SJSA1 (cell line): ENCODE results near the gene CCNF. TPM values are rescaled to one million over a fixed set of nuclear protein-coding genes. Genes with fewer than 3 reads are reported as not detected.
"Not testable (repeated sequence)": the region's sequence is repeated elsewhere in the genome, so short reads cannot be mapped to it uniquely, and the experiment has no call there.

Source experiments
- DNase-seq, 2 experiments: peaks; one replicate each; pipeline ENCODE4 v3.0.0-alpha.2; 2015 to 2020; ENCODE audit warnings: low spot score in 2 of 2, low read depth in 1 of 2
- H3K27ac ChIP-seq: fragments of 250-450 bp; sonication (Bioruptor Pico); 2 replicates; pipeline ENCODE4 v1.5.1; 2020; ENCODE audit warnings: mild to moderate bottlenecking, moderate library complexity
- H3K27me3 ChIP-seq: fragments of 250-450 bp; sonication (Bioruptor Pico); replicated peaks from 2 replicates; pipeline ENCODE4 v1.5.1; 2020; ENCODE audit warnings: mild to moderate bottlenecking, moderate library complexity
- H3K36me3 ChIP-seq: fragments of 250-450 bp; sonication (Bioruptor Pico); 2 replicates; pipeline ENCODE4 v1.5.1; 2020; ENCODE audit warnings: mild to moderate bottlenecking
- H3K4me1 ChIP-seq: fragments of 250-450 bp; sonication (Bioruptor Pico); replicated peaks from 2 replicates; pipeline ENCODE4 v1.6.1; 2021; ENCODE audit warnings: mild to moderate bottlenecking
- H3K4me3 ChIP-seq: fragments of 250-450 bp; sonication (Bioruptor Pico); 2 replicates; pipeline ENCODE4 v1.5.1; 2020; ENCODE audit warnings: mild to moderate bottlenecking
- H3K9me3 ChIP-seq: fragments of 250-450 bp; sonication (Bioruptor Pico); replicated peaks from 2 replicates; pipeline ENCODE4 v1.5.1; 2020; ENCODE audit warnings: mild to moderate bottlenecking
- total RNA-seq: library from RNA; depleted of rRNA; stranded (reverse); fragments of >200 nt; shearing (Covaris generic); gene quantifications from 2 replicates; pipeline ENCODE4 v1.2.3, GENCODE V29; 2014; rRNA removed

Gene CCNF, protein sequence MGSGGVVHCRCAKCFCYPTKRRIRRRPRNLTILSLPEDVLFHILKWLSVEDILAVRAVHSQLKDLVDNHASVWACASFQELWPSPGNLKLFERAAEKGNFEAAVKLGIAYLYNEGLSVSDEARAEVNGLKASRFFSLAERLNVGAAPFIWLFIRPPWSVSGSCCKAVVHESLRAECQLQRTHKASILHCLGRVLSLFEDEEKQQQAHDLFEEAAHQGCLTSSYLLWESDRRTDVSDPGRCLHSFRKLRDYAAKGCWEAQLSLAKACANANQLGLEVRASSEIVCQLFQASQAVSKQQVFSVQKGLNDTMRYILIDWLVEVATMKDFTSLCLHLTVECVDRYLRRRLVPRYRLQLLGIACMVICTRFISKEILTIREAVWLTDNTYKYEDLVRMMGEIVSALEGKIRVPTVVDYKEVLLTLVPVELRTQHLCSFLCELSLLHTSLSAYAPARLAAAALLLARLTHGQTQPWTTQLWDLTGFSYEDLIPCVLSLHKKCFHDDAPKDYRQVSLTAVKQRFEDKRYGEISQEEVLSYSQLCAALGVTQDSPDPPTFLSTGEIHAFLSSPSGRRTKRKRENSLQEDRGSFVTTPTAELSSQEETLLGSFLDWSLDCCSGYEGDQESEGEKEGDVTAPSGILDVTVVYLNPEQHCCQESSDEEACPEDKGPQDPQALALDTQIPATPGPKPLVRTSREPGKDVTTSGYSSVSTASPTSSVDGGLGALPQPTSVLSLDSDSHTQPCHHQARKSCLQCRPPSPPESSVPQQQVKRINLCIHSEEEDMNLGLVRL
- 43.4 and 48.2 TPM in 2 replicates for total RNA-seq

DNA sequence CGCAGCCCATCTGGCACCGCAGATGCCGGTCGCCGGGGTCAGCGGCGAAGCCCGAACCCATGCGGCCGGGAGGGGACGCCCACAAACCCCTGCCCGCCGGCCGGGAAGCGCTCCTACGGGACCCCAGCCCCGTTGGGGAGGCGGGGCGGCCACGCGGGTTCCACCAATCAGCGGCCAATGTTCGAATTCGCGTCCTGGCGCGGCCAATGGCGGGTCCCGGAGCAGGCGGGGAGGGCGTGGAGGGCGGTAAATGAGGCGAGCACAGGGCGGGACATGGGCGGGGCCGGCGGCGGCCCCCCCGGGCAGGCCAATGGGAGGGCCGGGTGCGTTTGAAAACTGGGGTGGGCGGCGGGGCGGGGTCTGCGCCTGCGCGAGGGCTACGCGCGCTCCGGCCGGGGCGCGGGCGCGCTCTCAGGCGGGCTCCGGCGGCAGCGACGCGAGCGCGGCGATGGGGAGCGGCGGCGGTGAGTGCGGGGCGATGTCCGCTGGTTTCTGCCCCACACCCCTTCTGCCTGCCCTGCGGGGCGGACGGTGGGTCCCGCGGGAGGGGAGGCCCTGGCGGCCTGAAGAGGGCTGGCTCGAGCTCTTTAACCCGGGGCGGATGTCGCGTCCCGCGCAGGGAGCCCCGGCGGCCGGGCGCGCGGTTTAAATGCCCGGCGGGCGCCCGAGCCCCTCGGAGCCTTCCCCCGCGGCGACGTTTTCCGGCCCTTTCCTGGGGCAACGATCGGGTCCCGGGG lies at the start of gene CCNF:
TSS of gene CCNF (plus strand) at position 414 of the 737 bp plus-strand sequence. CDS start at position 449, 35 bp downstream.
- Histone ChIP-seq H3K9me3 (no peaks in the 10 kb centered on the region), H3K36me3 (peaks cover 48% of the 10 kb centered on the region), H3K4me3 (peak within 1 kb of the TSS; percentile 98), H3K27ac (peak within 1 kb of the TSS; percentile 85), H3K27me3 (no peaks in the 10 kb centered on the region), H3K4me1 (peaks cover 20% of the 10 kb centered on the region)
- DNase-seq, result peak; percentile 95 to 98

DNA sequence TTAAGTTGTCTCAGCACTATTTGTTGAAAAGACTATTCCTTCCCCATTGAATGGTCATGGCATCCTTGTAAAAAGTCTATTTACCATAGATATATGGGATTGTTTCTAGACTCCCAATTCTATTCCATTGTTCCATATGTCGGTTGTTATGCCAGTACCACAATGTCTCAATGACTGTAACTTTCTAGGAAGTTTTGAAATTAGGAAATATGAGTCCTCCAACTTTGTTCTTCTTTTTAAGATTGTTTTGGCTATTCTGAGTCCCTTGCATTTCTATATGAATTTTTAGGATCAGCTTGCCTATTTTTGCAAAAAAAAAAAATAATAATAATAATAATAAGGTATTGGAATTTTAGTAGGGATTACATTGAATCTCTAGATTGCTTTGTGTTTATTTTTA lies 45.7 kb upstream of the CCNF start:
- no peak for DNase-seq
- Histone ChIP-seq H3K36me3 (no peaks in the 10 kb centered on the region), H3K27ac (no peak overlapping the region), H3K4me3 (no peak overlapping the region), H3K4me1 (no peaks in the 10 kb centered on the region), H3K9me3 (peaks cover under 1% of the 10 kb centered on the region), H3K27me3 (peaks cover 17% of the 10 kb centered on the region)

DNA sequence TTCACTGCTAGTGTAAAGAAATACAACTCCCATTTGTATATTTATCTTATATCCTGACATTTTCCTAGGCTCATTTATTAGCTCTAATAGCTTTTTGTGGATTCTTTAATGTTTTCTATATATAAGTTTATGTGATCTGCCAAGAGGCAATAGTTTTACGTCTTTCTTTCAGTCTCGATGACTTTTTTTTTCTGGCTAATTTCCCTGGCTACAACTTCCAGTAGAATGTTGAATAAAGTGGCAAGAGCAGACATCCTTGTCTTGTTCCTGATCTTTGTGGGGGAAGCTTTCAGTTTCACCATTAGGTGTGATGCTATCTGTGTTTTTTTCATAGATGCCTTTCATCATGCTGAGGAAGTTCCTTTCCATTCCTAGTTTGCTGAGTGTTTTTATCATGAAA lies 44.8 kb upstream of the CCNF start:
- DNase-seq, result no peak
- no peaks in the 10 kb centered on the region for H3K36me3 ChIP-seq
- no peak overlapping the region for H3K4me3 ChIP-seq
- no peaks in the 10 kb centered on the region for H3K4me1 ChIP-seq
- no peak overlapping the region for H3K27ac ChIP-seq
- peaks cover 9% of the 10 kb centered on the region; the same call in 1 of the 2 replicates for H3K27me3 ChIP-seq
- peaks cover 9% of the 10 kb centered on the region for H3K9me3 ChIP-seq

DNA sequence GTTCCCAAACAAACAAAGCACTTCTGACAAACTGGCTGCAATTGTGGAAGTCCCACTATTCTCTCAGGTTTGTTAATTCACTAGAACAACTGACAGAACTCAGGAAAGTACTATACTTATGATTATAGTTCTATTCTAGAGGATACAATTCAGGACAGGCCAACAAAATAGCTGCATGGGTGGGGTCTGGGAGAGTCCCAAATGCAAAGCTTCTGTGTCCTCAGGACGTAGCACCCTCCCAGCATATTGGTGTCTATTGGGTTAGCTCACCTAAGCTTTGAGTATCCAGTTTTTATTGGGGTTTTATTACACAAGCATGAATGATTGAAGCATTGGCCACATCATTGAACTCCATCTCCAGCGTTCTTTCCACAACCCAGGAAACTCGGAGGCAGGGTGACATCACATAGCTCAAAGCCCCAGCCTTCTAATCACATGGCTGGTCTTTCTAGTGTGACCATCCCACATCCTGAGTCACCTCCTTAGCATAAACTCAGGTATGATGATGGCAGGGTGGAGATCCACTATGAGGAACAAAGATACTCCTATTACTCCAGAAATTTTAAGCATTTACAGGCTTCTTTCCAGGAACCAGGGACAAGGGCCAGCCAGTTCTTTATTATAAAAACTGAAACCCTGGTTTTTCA lies 43.9 kb upstream of the CCNF start:
- no peak overlapping the region for H3K4me3 ChIP-seq
- peaks cover 9% of the 10 kb centered on the region for H3K9me3 ChIP-seq
- no peak for DNase-seq
- H3K36me3 ChIP-seq, result no peaks in the 10 kb centered on the region
- no peaks in the 10 kb centered on the region for H3K4me1 ChIP-seq
- H3K27me3 ChIP-seq, result peaks cover 9% of the 10 kb centered on the region; the same call in 1 of the 2 replicates
- H3K27ac ChIP-seq, result no peak overlapping the region

DNA sequence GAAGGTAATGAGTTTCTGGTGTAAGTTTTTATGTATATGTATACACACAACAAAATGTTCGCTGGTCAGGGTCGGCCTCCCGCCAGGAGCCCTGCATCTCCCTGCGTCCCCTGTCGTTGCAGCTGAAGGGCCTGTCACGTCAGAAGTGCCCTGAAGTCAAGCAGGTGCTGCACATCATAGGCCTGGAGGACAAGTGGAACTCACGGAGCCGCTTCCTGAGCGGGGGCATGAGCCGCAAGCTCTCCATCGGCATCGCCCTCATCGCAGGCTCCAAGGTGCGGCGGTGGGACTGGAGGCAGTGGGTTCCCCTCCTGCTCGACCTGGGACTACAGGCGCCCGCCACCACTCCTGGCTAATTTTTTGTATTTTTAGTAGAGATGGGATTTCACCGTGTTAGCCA lies 43.3 kb upstream of the CCNF start:
- not testable (repeated sequence) for H3K36me3 ChIP-seq, H3K27me3 ChIP-seq

DNA sequence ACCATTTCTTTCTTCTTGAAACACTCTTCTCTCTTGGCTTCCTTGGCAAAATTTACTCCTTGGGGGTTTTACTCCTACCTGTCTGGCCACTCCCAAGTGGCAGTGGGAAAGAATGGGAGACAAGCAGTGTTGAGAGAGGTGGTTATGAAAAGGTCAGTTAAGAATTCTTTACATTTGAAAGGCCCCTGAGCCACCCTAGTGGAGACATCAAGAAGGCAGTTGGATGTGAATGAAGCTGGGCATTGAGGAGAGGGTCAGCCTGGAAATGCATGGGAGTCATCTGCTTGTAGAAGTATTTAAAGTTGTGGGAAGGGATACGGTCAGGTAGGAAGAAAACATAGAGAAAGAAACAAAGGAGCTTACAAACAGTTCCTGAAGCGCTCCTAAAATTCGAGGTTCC lies 42.3 kb upstream of the CCNF start:
- Histone ChIP-seq H3K4me3 (no peak overlapping the region), H3K36me3 (no peaks in the 10 kb centered on the region), H3K27ac (no peak overlapping the region), H3K27me3 (peaks cover 9% of the 10 kb centered on the region; the same call in 1 of the 2 replicates), H3K4me1 (no peaks in the 10 kb centered on the region), H3K9me3 (peaks cover 9% of the 10 kb centered on the region)
- DNase-seq, result no peak

More for the DNA sequence above, 43.3 kb upstream of the CCNF start:
- H3K4me1 ChIP-seq, H3K27ac ChIP-seq, DNase-seq, H3K9me3 ChIP-seq, H3K4me3 ChIP-seq: not testable (repeated sequence)

DNA sequence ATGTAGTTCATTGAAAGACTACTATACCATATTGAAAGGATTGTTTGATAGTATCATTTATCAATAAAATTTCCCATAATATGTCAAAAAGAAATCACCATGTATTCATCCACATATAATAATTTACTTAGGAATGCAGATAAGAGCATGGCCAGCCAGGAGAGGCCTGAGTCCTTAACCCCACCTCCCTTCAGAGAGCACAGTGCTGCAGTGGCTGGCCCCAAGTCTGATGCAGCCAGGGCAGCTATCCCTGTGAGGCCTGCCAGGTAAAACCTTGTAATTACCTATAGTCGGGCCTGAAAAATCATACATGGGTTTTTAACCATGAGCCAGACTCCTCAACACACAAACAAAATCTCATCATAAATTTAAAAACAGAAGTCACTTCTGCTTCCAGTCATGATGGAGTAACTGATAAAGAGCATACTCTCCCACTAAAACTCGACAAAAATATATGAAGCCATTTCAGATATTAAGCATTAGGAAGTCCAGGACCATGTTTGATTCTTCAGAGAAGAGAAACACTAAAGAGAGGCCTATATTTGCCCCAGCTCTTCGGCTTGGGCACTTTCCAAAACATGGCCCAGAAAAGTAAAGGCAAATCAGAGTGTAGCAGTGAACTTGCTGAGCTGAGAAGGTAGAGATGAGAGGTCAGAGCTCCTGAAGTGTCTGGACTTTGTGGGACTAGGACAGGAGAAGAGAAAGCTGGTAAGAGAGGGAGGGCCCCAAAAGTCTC lies 40.9 kb upstream of the CCNF start:
- Histone ChIP-seq H3K27ac (no peak overlapping the region), H3K4me3 (no peak overlapping the region), H3K27me3 (peaks cover 7% of the 10 kb centered on the region; the same call in 1 of the 2 replicates), H3K4me1 (no peaks in the 10 kb centered on the region), H3K36me3 (no peaks in the 10 kb centered on the region), H3K9me3 (peaks cover 9% of the 10 kb centered on the region)
- no peak for DNase-seq

DNA sequence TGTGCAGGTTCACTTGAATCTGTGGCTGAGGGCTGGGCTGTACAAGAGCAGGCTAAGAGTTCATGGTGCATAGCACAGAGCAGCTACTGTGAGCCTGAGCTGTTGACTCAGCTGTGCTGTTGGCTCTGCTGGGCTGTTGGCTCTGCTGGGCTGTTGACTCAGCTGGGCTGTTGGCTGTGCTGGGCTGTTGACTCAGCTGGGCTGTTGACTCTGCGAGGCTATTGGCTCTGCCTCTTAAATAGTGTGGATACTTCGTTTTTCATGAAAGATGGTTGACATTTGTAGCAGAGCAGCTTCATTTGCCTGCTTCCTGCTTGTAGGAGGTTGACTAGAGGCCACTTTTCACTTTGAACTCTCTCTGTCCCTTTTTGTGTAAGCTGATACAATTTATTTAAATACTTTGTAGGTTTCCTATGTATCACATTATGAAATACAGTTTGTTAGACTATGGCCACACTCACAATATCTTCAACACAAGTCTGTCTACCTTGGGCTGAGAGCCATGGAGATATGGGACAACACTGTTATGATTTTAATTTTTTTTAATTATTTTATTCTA lies 40.3 kb upstream of the CCNF start:
- H3K4me3 ChIP-seq, result no peak overlapping the region
- peaks cover 9% of the 10 kb centered on the region for H3K9me3 ChIP-seq
- DNase-seq, result no peak
- H3K27me3 ChIP-seq, result 0 out of 2 replicates have a peak, but pooled peaks cover 2% of the 10 kb centered on the region
- no peaks in the 10 kb centered on the region for H3K4me1 ChIP-seq
- H3K27ac ChIP-seq, result no peak overlapping the region
- H3K36me3 ChIP-seq, result no peaks in the 10 kb centered on the region

DNA sequence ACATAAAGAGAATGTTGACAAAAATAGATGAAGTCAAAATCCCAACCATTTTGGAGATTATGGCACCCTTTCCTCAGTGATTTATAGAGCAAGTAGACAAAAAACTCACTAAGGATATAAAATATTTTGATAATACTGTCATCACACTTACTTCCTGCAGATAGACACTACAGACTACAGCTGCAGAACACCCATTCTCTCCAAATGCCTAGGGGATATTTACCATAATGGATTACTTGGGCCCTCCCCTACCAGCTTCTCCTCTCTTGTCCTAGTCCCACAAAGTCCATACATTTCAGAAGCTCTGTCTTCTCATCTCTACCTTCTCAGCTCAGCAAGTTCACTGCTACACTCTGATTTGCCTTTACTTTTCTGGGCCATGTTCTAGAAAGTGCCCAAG lies 37.2 kb upstream of the CCNF start:
- H3K4me1 ChIP-seq, result no peaks in the 10 kb centered on the region
- H3K4me3 ChIP-seq, result no peak overlapping the region
- DNase-seq, result no peak
- peaks cover 9% of the 10 kb centered on the region for H3K9me3 ChIP-seq
- H3K36me3 ChIP-seq, result no peaks in the 10 kb centered on the region
- no peak overlapping the region for H3K27ac ChIP-seq
- H3K27me3 ChIP-seq, result peaks cover 27% of the 10 kb centered on the region

DNA sequence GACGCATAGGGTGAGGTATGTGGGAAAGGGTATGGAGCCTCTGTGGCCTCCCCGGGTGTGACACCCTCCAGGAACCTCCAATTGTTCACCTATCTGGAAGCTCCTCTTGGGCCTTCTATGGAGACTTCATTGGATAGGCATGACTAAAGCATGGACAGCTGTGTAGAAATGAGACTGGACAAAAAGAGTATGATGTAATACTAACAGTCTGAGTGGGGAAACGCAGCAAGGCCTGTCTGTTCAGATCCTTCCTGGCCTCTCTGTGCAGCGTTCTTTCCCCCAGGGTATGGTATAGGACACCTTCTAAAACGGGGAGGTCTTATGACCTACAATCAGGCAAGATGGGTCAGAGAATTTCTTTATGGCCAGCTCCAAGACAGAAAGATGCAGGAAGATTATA lies 30.7 kb upstream of the CCNF start:
- no peak overlapping the region for H3K4me3 ChIP-seq
- peaks cover 44% of the 10 kb centered on the region for H3K27me3 ChIP-seq
- H3K36me3 ChIP-seq, result no peaks in the 10 kb centered on the region
- H3K27ac ChIP-seq, result no peak overlapping the region
- H3K9me3 ChIP-seq, result no peaks in the 10 kb centered on the region
- no peaks in the 10 kb centered on the region for H3K4me1 ChIP-seq
- DNase-seq, result no peak

DNA sequence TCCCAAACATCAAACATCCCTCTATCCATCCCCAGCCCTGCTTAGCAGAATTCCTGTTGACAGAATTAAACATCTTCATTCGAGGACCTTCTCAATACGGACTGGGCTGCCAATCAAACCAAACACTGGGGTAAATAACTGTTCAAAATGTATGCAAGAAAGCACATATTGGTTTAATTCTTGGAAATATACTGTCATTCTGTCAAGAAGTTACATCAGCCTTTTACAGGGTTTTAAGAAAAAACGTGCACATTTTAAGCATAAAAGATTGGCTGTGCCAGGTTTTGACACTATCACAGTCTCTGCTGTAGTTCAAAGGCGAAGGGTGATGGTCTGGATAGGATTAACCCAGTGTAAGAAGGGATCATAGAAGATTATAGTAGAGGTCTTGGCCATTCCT lies 25.1 kb upstream of the CCNF start:
- DNase-seq, result no peak
- no peaks in the 10 kb centered on the region; the same call in 1 of the 2 replicates for H3K9me3 ChIP-seq
- no peak overlapping the region for H3K4me3 ChIP-seq
- no peaks in the 10 kb centered on the region for H3K36me3 ChIP-seq
- no peak overlapping the region for H3K27ac ChIP-seq
- H3K4me1 ChIP-seq, result no peaks in the 10 kb centered on the region
- H3K27me3 ChIP-seq, result peaks cover 18% of the 10 kb centered on the region

DNA sequence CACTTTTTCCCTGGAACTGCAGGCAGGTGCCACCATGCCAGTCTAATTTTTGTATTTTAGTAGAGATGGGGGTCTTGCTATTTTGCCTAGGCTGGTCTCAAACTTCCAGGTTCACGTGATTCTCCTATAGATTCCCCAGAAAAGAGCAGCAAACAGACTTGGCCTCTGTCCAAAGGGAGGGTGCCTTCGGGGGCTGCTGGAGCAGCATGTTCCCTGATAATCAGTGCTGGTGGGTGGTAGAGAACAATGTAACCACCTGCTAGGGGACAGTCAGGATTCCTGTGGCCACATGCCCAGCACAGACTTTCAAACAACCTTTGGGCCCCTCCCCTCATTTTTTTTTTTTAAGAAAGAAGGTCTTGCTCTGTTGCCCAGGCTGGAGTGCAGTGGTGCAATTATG lies 14.2 kb upstream of the CCNF start:
- Histone ChIP-seq H3K9me3 (no peaks in the 10 kb centered on the region), H3K4me3 (no peak overlapping the region), H3K27ac (no peak overlapping the region), H3K27me3 (peaks cover 14% of the 10 kb centered on the region), H3K4me1 (no peaks in the 10 kb centered on the region), H3K36me3 (no peaks in the 10 kb centered on the region)
- DNase-seq, result no peak
